Measurements from ENCODE around the gene G3BP1. TPM values are rescaled to one million over a fixed set of nuclear protein-coding genes. Genes with fewer than 3 reads are reported as not detected.

Gene G3BP1
- total RNA-seq, 4 donors from 2014 or later: 63.7 to 67.7 (median 65.8) TPM

- DNase-seq: no peak
- Histone ChIP-seq H3K4me1 (peaks cover 0 to 30% (median 0%) of the 10 kb centered on the region in 4 donors), H3K27me3 (no peaks in the 10 kb centered on the region), H3K9me3 (no peaks in the 10 kb centered on the region), H3K36me3 (peaks cover 0 to 30% (median 0%) of the 10 kb centered on the region in 3 donors), H3K27ac (no peak overlapping the region), H3K4me3 (no peak overlapping the region)
- no peak for TF ChIP-seq POLR2A (IDR thresholded peaks at IDR 0.05)
- TF ChIP-seq CTCF (IDR thresholded peaks at IDR 0.05): no peak
Observed at GRCh38 chr5:151786468-151786867, 14.7 kb downstream of the G3BP1 start.

GRCh38 chr5:151787817-151788216 is 16.1 kb downstream of the G3BP1 start:
- no peaks in the 10 kb centered on the region for H3K27me3 ChIP-seq
- no peak overlapping the region for H3K27ac ChIP-seq
- DNase-seq: no peak
- H3K36me3 ChIP-seq: peaks cover 0 to 44% (median 0%) of the 10 kb centered on the region in 3 donors
- H3K4me1 ChIP-seq: peaks cover 0 to 22% (median 0%) of the 10 kb centered on the region in 4 donors
- H3K4me3 ChIP-seq: no peak overlapping the region
- no peak for TF ChIP-seq POLR2A (IDR thresholded peaks at IDR 0.05)
- no peak for TF ChIP-seq CTCF (IDR thresholded peaks at IDR 0.05)
- H3K9me3 ChIP-seq: no peaks in the 10 kb centered on the region

- no peak overlapping the region for H3K27ac ChIP-seq
- H3K9me3 ChIP-seq: no peaks in the 10 kb centered on the region
- no peak overlapping the region for H3K4me3 ChIP-seq
- DNase-seq: no peak
- H3K4me1 ChIP-seq: no peaks in the 10 kb centered on the region
- H3K36me3 ChIP-seq: peaks cover 0 to 91% (median 0%) of the 10 kb centered on the region in 3 donors
- no peak for TF ChIP-seq CTCF (IDR thresholded peaks at IDR 0.05)
- TF ChIP-seq POLR2A (IDR thresholded peaks at IDR 0.05): no peak
- H3K27me3 ChIP-seq: no peaks in the 10 kb centered on the region
Observed at GRCh38 chr5:151793358-151793757, 21.6 kb downstream of the G3BP1 start.

GRCh38 chr5:151795426-151795825 is 23.7 kb downstream of the G3BP1 start:
- Histone ChIP-seq H3K36me3 (peaks cover 0 to 98% (median 3%) of the 10 kb centered on the region in 3 donors), H3K4me3 (no peak overlapping the region), H3K27ac (no peak overlapping the region), H3K4me1 (no peaks in the 10 kb centered on the region), H3K27me3 (no peaks in the 10 kb centered on the region), H3K9me3 (no peaks in the 10 kb centered on the region)
- no peak for DNase-seq
- TF ChIP-seq CTCF (IDR thresholded peaks at IDR 0.05) (no peak), POLR2A (IDR thresholded peaks at IDR 0.05) (no peak)

- no peak for DNase-seq
- no peaks in the 10 kb centered on the region for H3K27me3 ChIP-seq
- H3K36me3 ChIP-seq: peaks cover 0 to 99% (median 3%) of the 10 kb centered on the region in 3 donors
- no peak overlapping the region for H3K27ac ChIP-seq
- no peak overlapping the region for H3K4me3 ChIP-seq
- H3K4me1 ChIP-seq: no peaks in the 10 kb centered on the region
- no peaks in the 10 kb centered on the region for H3K9me3 ChIP-seq
- TF ChIP-seq CTCF (IDR thresholded peaks at IDR 0.05) (no peak), POLR2A (IDR thresholded peaks at IDR 0.05) (no peak)
Observed at GRCh38 chr5:151798674-151799073, 26.9 kb downstream of the G3BP1 start.

- no peak for DNase-seq
- Histone ChIP-seq H3K4me3 (no peak overlapping the region), H3K4me1 (no peaks in the 10 kb centered on the region), H3K36me3 (peaks cover 0 to 99% (median 3%) of the 10 kb centered on the region in 3 donors), H3K9me3 (no peaks in the 10 kb centered on the region), H3K27ac (no peak overlapping the region), H3K27me3 (no peaks in the 10 kb centered on the region)
- TF ChIP-seq CTCF (IDR thresholded peaks at IDR 0.05): no peak
- TF ChIP-seq POLR2A (IDR thresholded peaks at IDR 0.05): no peak
Observed at GRCh38 chr5:151799407-151799806, 27.7 kb downstream of the G3BP1 start.

Data from Peyer's patch (tissue), 4 donors.